GM21576 (cell line): ENCODE measurements around the gene CAMK1G.

Source experiments
- ATAC-seq: cut with Tn5 transposase; IDR thresholded peaks from one replicate; pipeline ENCODE4 v1.9.1; 2021; ENCODE audit warnings: mild to moderate bottlenecking, moderate library complexity; ENCODE audit not compliant: unreplicated experiment

Gene CAMK1G

DNA sequence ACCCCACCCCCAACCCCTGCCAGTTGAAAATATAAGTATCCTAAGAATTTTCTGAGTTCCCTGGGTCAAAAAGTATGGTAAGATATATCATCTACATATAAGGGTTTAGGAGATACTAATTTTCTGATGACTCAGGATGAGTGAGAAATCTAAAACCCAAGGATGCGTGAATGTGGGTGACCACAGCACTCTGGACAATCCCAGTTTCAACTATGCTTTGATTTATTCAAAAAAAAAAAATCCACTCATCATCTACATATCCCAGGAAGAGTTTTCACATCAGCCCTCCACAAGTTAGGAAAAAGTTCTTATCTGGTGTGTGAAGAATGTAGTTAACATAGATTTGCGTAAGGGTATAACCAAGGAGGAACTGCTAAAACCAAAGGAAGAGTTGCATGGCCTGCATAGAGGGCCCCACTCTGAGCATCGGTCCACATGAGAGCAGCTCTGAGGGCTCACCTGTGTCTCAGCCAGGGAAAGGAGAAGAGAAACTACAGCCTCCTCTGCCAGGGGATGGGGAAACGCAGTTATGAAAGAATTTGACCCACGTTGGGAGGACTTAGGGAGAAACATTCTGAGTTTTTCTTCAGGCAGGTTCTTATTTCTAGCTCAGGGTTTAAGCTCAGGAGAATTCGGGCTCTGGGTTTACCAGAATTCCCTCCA is 50.0 kb downstream of the CAMK1G start:
- peak; percentile 49 for ATAC-seq

DNA sequence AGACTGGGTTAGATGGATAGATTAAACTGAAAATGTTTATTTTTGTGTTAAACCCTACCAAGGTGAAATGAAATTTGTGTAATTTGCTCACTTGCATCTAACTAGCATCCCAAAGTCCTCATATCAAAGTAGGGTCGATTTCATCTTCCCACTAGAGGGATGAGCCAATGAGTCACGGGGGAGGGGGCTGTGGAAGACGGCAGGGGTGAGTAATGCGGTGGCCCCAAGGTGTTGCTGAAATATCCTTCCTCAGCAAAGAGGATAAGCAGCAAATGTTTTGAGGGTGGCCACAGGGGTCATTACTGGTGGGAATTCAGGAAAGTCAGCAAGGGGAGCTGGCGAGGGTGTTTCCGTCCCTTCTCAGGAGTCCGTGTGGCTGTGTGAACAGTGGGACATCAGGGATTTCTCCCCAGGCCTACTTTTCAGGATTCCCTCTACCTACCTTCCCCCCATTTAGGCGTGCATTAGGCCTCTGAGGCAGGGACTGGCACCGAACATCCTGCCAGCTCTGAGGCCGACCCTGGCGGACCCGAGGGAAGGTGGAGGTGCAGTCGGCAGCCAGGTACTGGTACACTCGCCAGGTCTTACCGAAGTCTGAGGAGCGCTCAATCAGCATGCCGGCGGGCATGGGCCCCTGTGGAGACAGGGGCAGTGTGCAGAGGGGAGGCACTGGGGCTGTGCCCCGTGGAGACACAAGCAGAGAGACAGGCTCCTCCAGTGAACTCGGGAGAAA is 50.7 kb downstream of the CAMK1G start:
- no peak for ATAC-seq

DNA sequence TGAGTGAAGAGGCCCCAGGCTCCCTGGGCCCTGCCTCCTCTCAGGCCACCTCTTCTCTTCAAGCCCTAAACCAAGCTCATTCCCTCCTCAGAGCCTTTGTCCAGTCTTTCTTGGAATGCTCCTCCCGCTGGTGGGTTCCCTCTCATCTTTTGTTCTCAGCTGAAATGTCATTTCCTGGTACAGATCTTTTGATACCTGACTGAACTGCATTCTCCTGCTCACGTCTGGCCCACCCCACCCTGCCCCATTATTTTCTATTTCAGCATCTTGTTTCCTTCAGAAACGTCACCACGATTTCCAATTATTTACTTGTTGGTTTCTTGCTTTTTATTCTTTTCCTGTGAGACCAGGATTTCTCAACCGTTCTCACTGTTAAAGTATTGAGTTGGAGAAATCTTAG is 52.3 kb downstream of the CAMK1G start:
- ATAC-seq, result no peak

- ATAC-seq, result no peak
These were observed 58.3 kb downstream of the CAMK1G start for GRCh38 chr1:209641832-209642172.

- ATAC-seq, result no peak
These were observed 59.3 kb downstream of the CAMK1G start for GRCh38 chr1:209642816-209643215.

GRCh38 chr1:209643285-209644020 is 59.9 kb downstream of the CAMK1G start:
- ATAC-seq, result no peak

DNA sequence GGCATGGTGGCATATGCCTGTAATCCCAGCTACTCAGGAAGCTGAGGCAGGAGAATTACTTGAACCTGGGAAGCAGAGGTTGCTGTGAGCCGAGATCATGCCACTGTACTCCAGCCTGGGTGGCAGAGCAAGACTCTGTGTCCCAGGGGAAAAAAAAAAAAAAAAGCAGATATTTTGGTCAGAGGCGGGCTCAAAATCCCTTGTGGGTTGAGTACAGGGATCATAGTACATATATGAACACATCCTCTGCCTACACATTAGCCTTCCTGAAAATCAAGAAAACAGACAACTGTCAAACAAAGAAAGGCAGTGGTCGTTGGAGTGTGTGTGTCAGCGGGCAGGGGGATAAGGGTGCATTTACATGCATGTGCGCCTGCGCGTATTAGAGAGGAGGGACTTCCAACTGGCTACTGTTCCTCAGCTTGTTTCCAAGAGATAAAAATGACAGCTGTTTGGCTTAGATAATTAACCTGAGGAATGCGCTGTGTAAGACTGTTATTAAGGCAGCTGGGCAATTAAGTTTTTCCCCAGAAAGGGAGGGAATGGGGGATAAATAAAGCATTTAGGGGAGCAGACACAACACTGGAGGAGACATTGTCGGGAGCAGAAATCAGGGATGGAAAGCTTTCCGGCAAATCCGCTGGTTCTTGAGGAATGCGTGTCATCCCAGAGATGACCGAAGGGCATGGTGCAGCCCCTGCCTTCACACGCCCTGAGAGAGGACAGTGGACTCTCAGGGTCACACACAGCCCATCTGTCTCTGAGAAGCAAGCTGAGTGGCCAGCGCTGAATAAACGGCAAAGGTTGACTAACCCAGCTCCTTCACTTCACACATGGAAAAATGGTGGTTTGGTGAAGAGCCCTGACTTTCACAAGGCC is 62.3 kb downstream of the CAMK1G start:
- no peak for ATAC-seq

GRCh38 chr1:209646558-209646957 is 63.0 kb downstream of the CAMK1G start:
- ATAC-seq, result no peak

- ATAC-seq, result no peak
These were observed 63.6 kb downstream of the CAMK1G start for GRCh38 chr1:209647156-209647555.

GRCh38 chr1:209648346-209648745 is 64.8 kb downstream of the CAMK1G start:
- no peak for ATAC-seq

GRCh38 chr1:209648931-209649776 is 65.6 kb downstream of the CAMK1G start:
- no peak for ATAC-seq

GRCh38 chr1:209650454-209650853 is 66.9 kb downstream of the CAMK1G start:
- no peak for ATAC-seq

DNA sequence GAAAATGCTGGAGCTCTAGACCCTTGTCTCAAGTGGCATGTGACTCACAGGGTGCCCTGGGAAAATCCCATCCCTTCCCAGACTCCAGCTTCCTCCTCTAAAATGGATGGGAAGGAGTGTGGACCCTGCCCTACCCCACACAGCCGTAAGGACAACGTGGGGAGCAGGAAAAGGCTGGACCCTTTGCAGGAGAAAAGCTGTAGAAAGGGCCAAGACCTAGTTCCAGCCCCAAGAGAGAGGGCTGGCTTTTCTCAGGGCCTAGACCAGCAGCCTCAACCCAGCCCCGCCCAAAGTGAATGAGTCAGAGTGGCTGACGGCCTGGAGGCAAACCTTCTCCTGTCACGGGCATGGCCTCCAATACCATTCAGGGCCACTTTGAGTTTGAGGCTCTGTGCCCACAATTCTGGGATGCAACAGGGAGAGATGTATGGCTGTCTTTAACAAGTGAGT is 67.6 kb downstream of the CAMK1G start:
- no peak for ATAC-seq

DNA sequence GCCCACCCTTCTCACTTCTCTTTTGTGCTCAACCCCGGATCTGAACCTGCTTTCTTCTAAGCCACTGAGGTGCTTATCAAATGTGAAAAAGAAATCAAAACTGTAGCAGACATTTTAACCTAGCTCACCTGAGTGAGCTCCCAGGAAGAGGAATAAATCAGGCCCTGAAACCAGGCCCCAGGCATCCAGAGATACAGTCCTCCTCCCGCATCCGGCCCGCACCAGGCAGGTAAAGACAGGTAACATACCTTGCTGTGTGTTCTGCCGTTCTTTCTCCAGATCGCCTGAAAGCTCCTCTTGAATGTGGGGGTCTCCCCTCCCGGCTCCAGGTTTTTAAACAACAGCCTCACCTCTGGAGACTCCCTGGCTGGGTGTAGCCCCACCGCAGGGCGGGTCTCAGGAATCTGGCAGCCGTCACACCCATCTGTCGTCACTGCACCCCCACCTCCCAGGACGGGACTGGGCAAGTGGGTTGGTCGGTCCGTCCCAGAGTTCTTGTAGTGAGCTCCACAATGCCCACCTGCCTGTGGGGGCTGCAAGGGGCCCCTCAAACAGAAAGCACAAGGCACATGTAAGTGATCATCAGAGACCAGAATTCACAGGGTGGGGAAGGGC is 68.7 kb downstream of the CAMK1G start, which contains the start of gene LAMB3:
LAMB3 (minus strand) TSS at position 305 of the 615 bp plus-strand sequence. CDS start 1,481 bp downstream, outside the sequence.
- ATAC-seq, result no peak

DNA sequence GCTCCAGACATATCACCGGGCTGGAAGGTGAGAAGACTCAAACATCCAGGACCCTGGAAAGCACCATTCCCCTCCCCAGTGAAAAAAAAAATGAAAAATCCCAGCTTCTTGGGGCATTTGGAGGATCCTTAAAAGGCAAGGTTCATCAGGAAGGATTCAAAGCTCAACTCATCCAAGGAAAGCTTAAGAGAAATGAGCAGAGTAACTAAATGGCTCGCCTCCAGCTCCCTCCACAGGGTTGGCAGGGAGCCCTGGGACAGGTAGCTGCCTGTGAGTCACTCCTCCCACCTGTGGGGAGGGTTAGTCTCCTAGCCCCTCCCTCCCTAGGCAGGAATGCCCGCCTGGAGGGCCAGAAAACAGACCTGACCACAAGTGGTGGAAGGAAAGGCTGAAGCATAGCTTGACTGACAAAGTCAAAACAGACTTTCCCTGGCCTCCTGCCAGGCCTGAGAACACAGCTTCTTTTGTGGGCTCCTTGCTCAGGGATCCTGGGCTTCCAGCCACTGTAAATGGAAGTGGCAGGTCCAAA is 69.4 kb downstream of the CAMK1G start:
- ATAC-seq, result no peak

DNA sequence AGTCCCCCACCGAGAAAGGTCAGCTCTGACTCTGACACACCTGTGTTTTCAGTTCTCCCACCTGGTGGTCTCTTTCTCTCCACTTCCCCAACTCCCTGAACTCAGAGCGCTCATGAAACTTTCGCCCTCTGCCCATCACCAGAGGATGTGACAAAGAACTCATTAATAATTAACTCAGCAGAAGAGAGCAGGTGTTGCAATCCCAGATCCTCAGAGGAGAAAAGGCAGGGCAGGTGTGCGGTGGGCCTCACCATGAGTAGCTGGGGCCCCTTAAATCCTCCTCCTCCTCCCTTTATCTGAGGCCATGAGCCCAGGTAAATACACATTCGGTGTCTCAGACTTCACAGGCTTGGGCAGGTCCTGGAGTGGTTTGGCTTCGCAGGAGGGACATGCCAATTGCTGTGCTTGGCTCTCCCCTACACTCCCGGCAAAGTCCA is 70.4 kb downstream of the CAMK1G start:
- no peak for ATAC-seq

DNA sequence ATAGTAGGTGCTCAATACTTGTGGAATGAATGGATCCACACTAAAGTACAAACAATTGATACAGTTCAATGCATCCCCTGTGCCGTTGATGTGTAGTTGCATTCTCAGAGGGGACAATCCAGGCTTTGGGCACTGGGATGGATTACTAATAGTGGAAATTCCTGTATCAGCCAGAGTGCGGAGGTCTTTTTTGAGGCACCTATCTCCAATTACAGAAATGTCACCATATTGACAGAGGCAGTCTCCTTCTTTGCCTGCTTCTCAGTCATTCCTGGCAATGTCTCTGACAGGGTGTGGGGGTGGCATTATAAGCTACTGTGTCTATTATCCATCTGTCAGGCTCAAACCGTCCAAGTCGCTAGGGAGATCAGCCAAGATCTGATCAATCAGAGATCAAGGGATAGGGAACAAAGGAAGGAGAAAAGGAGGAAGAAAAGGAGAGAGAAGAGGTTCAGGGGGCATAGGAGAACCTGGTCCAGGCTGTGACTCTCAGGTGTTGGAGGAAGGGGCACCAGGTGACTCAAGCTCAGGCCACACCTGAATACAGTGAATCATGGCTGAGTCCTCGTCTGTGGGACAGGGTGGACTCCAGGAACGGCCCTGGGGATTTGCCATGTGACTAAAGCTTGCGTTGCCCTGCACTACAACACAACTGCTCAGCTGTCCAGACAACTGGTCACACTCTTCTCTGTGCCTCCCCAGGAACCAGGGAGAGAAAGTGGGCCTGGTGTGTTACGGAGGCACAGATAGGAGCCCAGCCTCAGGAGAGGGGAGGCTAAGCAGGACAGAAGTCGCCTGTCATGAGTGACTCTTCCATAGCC is 72.1 kb downstream of the CAMK1G start:
- no peak for ATAC-seq

DNA sequence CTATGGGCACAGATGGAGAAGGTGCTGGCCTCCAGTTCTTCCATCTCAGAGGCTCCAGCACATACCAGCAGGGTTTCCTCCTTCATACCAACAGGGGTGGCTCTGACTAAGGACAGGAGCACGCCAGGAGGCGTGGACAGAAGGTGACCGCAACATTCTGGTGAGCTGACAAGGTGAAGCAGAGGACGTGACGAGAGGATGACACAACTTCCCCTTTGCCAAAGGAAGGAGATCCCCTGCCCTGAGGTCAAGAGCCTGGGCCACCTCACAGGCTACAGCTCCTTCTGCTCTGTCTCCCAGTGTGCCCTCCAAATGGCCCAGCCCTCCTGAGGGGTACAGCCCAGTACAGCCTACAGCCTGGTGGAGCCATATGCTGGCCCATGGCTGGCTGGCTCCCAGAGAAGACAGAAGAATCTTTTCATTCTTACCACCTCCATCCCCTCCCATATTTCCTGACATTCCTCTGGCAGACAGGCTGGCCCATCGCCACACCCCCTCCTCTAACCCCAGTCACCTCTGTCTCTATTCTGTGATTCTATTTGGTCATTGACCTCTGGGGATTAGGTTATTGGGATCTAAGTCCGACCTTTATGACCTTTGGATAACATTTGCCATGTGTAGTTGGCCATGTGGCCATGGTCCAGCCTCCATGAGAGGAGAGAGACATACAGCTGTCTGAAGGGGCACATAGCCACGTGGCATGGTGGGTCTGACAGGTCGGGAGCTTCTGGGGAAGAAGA is 73.8 kb downstream of the CAMK1G start:
- no peak for ATAC-seq
